Astrocyte (in vitro differentiated cells and primary cell): ENCODE data around the gene SUN2.

ENCODE experiments used
- CTCF ChIP-seq: IDR thresholded peaks from 2 replicates; pipeline ENCODE4 v1.5.1; 2011; ENCODE audit warnings: low read depth, mild to moderate bottlenecking, inconsistent platforms, low read length, moderate library complexity; ENCODE audit not compliant: insufficient read depth
- EZH2 ChIP-seq: IDR thresholded peaks from 2 replicates; pipeline ENCODE4 v1.6.1; 2012; ENCODE audit warnings: mild to moderate bottlenecking, low read length, inconsistent platforms; ENCODE audit not compliant: insufficient read depth

- TF ChIP-seq CTCF (no peak), EZH2 (no peak)
Measured at GRCh38 chr22:38706101-38706900, 49.5 kb downstream of the SUN2 start.
